NOMO-1 (cell line): ENCODE results near the gene CREB5.

ENCODE experiments used
- DNase-seq, 2 experiments: peaks; one replicate each; lab custom pipeline; 2025; ENCODE audit not compliant: unreplicated experiment in 2 of 2; lab: John Stamatoyannopoulos, UW

CREB5 gene

GRCh38 chr7:28474282-28474638 is 61.9 kb downstream of the CREB5 start:
- no peak for DNase-seq

GRCh38 chr7:28474640-28475039 is 62.3 kb downstream of the CREB5 start:
- DNase-seq: no peak

- no peak for DNase-seq
These were observed 64.7 kb downstream of the CREB5 start for GRCh38 chr7:28477041-28477442.

GRCh38 chr7:28478656-28479055 is 66.3 kb downstream of the CREB5 start:
- no peak for DNase-seq

GRCh38 chr7:28479507-28479947 is 67.2 kb downstream of the CREB5 start:
- no peak for DNase-seq

- no peak for DNase-seq
These were observed 68.3 kb downstream of the CREB5 start for GRCh38 chr7:28480595-28480994.

GRCh38 chr7:28481091-28481926 is 69.0 kb downstream of the CREB5 start:
- DNase-seq: no peak

GRCh38 chr7:28483112-28483511 is 70.8 kb downstream of the CREB5 start:
- no peak for DNase-seq

GRCh38 chr7:28483908-28484605 is 71.7 kb downstream of the CREB5 start:
- no peak for DNase-seq

- DNase-seq: no peak
These were observed 72.3 kb downstream of the CREB5 start for GRCh38 chr7:28484606-28484935.

GRCh38 chr7:28487487-28487886 is 75.2 kb downstream of the CREB5 start:
- DNase-seq: no peak

GRCh38 chr7:28488061-28488791 is 75.9 kb downstream of the CREB5 start:
- DNase-seq: no peak

GRCh38 chr7:28490831-28491230 is 78.5 kb downstream of the CREB5 start:
- DNase-seq: no peak

GRCh38 chr7:28493477-28493876 is 81.2 kb downstream of the CREB5 start:
- DNase-seq: no peak

GRCh38 chr7:28497009-28497408 is 84.7 kb downstream of the CREB5 start:
- DNase-seq: no peak

GRCh38 chr7:28498636-28499035 is 86.3 kb downstream of the CREB5 start:
- DNase-seq: no peak

GRCh38 chr7:28500138-28500537 is 87.8 kb downstream of the CREB5 start:
- DNase-seq: no peak

- no peak for DNase-seq
These were observed 90.1 kb downstream of the CREB5 start for GRCh38 chr7:28502408-28502807.

GRCh38 chr7:28503396-28503795 is 91.1 kb downstream of the CREB5 start:
- no peak for DNase-seq

- DNase-seq: no peak
These were observed 92.7 kb downstream of the CREB5 start for GRCh38 chr7:28505014-28505413.

GRCh38 chr7:28505867-28506266 is 93.5 kb downstream of the CREB5 start:
- DNase-seq: no peak
